Activated CD4-positive, alpha-beta T cell treated with anti-CD3 and anti-CD28 coated beads, Interleukin-2, amount 50 U/mL, for 24 hours (primary cell): ENCODE data around the gene GGA3.
"Not testable (repeated sequence)": the region's sequence is repeated elsewhere in the genome, so short reads cannot be mapped to it uniquely, and the experiment has no call there.

Experiments
- DNase-seq, 2 donors: peaks; one replicate each; pipeline ENCODE4 v3.0.0-alpha.2; 2020; ENCODE audit warnings: low read depth in 1 of 2, low spot score in 1 of 2

Gene GGA3

GRCh38 chr17:75261336-75262111, at the start of gene GGA3, which contains the start of gene MRPS7:
Gene GGA3 (minus strand): TSS chr17:75261606. CDS start chr17:75261587, 19 bp downstream.
Gene MRPS7 (plus strand): TSS chr17:75261879. CDS start chr17:75261901, 22 bp downstream.
- DNase-seq, result peak; percentile 90 to 96

DNA sequence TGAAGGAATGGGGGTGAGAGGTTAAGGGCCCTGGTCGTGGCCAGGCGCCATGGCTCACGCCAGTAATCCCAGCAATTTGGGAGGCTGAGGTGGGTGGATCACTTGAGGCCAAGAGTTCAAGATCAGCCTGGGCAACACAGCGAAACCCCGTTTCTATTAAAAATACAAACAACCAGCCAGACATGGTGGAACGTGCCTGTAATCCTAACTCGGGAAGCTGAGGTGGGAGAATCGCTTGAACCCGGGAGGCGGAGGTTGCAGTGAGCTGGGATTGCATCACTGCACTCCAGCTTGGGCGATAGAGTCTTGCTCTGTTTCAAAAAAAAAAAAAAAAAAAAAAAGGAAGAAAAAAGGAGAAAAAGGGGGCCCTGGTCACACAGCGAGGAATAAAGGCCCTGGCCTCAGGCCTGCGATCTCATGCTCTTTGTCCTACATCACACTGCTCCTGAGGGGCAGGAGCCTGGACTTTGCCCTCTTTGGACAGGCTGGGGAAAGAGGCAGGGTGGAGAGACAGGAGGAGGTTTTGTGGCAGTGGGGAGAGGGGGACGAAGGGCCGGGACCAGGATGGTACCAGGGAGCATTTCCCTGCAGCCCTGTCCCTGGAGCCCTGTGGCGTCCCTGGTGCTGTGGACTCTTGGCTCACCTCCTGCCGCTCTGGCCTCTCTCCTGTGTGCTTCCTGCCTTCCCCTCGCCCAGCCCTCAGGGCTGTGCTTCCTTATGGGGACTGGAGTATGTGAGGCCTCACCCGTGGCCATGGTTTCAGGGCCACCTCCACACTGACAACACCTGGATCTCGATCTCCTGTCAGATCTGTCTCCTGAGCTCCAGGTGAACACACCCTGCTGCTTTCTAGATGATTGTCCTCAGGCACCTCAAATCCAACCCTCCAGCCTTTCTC, 47.6 kb upstream of the GGA3 start:
- no peak for DNase-seq

DNA sequence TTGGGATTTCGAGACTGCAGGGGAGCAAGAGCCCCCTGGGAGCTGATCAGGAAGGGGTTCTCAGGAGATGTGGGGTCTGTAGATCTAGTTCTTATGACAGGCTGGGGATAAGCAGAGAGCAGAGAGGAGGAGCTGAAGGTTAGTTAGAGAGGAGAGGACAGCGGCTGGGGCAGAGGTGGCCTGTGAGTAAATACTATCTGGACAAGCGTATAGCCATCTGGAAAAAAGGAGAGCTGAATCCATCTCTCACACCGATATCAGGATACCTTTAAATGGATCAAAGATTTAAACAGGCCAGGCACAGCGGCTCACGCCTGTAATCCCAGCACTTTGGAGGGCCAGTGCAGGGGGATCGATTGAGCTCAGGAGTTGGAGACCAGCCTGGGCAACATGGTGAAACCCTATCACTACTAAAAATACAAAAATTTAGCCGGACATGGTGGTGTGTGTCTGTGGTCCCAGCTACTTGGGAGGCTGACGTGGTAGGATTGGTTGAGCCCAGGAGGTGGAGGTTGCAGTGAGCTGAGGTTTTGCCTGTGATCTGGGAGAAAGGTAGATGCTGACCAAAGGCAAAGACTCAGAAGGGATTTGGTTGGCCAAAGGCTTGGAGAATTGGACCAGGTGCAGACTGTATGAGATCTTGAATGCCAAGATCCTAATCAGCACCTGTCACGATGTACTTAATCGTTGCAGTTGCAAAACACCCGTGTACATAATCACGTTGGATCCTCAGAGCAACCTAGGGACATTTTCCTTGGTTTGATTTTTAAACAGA, 46.7 kb upstream of the GGA3 start:
- no peak for DNase-seq

- DNase-seq, result no peak
Measured at GRCh38 chr17:75301502-75302206, 40.2 kb upstream of the GGA3 start.

- DNase-seq, result no peak
Measured at GRCh38 chr17:75301049-75301448, 39.6 kb upstream of the GGA3 start.

DNA sequence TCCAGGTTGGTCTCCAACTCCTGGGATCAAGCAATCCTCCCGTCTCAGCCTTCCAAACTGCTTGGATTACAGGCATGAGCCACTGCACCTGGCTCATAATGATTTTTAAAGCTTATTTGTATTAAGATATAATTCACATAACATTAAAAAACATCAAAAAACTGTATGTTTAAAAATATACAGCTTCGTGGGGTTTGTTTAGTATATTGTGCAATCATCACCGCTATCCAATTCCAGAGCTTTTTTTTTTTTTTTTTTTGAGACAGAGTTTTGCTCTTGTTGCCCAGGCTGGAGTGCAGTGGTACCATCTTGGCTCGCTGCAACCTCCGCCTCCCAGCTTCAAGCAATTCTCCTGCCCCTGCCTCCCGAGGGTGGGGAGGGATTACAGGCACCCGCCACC, 38.9 kb upstream of the GGA3 start:
- no peak for DNase-seq

DNA sequence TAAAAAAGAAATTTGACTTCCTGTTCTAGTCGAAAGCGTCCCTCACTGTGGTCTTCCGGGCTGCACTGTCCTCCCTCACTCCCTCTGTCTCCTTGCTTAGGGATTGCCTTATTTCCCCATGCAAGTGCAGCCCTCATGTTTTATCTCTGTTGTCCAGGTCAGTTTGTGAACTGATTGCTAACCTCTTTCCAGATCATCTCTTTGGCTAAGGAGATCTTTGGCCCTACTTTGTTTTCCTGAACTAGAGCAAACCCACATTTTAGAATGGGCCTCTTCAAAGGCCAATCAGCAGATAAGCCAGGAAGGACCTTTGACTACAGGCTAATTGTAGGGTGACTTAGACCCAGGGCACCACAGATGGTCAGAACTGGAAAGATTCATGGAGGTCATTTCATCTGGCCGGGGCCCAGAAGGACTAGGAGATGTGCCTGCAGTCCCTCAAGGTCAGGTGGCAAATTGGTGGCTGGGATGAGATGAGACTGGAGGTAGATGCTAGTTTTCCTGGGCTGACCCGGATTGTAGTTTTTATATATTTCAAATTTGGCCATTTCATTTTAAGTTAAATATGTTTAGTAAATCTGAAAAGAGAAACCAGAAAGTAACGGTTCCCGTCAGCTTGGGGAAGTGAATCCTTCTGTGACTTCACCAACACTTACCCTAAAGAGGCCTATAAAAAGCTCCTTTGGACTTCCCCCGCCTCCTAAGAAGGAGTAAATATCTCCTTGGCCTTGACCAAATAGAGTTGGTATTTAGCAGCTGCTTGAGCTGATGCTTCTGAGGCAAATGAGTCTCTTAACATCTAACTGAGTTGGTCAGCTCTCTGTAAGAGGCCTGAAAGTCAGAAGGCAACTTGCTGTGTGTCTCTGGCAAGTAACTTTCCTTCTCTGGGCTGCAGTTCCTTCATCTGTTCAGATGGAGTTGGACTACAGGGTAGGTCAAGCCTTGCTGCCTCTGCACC, 34.1 kb upstream of the GGA3 start:
- DNase-seq, result no peak

GRCh38 chr17:75292810-75293448, 31.5 kb upstream of the GGA3 start:
- DNase-seq, result not testable (repeated sequence)

GRCh38 chr17:75289832-75290337, 28.5 kb upstream of the GGA3 start:
- DNase-seq, result peak; percentile 58 to 68

DNA sequence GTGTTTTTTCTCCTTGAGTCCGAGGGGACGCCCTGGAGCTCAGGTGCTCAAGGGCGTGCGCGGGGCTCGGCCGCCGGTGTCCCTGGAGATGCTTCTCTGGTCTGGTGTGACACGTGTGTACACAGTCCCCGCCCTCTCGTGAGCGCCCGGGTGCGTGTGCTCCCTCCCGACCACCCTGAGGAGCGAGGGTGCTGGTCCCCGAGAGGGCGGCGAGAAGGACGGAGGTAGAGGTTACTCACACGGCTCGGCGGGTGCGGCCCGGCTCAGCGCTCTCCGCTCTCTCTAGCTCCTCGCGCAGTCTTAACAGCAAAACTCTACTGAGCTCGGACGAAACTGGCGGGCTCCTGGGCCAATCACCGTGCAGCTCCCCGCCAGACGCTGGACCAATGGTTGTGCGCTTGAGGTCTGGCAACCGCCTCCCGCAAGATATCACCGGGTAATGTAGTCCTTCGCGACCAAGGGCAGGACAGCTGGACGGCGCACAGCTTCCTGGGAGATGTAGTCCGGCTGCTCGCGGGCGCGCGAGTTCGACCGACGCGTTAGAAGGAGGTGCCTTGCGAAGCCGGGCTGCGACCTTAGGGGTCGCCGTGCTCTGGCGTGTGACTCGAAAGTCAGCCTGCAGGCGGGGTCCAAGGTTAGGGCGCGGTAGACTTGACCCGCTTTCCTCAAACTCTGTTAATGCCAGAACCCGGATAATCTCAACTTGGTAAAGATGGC, 27.9 kb upstream of the GGA3 start, which contains the start of gene SLC25A19:
SLC25A19 (minus strand) TSS at position 319 of the 717 bp plus-strand sequence. CDS start 2,669 bp downstream, outside the sequence.
- peak; percentile 85 to 96 for DNase-seq

DNA sequence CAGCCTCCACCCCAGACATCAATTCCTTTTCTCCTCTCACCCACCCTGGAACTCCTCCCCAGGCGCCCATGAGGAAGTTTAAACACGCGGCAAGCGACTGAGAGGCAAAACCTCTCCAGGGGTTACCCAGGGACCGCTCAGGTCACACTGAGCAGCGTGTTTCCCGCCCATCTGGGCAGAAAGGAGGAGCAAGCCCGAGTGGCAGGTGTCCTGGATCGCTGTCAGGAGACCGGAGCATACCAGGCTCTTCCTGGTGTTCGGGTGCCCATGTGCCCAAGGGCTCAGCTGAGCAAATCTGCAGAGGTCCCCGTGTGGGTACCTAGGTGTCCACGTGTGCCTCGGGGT, 27.3 kb upstream of the GGA3 start:
- DNase-seq, result peak in 1 of 2 donors; percentile 36

- no peak for DNase-seq
Measured at GRCh38 chr17:75288359-75288758, 27.0 kb upstream of the GGA3 start.

DNA sequence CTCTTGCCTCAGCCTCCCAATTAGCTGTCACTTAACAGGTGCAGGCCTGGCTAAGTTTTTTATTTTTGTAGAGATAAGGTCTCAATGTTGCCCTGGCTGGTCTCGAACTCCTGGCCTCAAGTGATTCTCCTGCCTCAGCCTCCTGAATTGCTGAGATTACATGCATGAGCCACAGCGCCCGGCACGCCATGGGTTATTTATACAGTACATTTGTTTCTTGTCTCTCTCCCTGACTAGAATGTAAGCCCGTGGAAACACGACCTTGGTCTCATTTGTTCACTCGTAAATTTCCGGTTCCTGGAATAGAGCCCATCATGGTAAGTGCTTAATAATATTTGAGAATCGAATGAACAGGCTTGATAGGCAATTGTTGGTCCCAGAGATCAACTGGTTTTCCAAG, 25.8 kb upstream of the GGA3 start:
- DNase-seq, result no peak

- DNase-seq, result no peak
Measured at GRCh38 chr17:75285123-75285522, 23.7 kb upstream of the GGA3 start.

DNA sequence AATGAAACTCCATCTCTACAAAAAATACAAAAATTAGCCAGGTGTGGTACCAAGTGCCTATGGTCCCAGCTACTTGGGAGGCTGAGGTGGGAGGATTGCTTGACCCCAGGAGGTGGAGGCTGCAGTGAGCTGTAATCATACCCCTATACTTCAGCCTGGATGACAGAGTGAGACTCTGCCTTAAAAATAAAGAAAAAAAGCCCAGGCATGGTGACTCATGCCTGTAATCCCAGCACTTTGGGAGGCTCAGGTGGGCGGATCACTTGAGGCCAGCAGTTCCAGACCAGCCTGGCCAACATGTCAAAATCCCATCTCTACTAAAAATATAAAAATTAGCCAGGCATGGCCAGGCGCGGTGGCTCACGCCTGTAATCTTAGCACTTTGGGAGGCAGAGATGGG, 18.8 kb upstream of the GGA3 start:
- not testable (repeated sequence) for DNase-seq

GRCh38 chr17:75277664-75278071, 16.3 kb upstream of the GGA3 start:
- DNase-seq, result no peak

DNA sequence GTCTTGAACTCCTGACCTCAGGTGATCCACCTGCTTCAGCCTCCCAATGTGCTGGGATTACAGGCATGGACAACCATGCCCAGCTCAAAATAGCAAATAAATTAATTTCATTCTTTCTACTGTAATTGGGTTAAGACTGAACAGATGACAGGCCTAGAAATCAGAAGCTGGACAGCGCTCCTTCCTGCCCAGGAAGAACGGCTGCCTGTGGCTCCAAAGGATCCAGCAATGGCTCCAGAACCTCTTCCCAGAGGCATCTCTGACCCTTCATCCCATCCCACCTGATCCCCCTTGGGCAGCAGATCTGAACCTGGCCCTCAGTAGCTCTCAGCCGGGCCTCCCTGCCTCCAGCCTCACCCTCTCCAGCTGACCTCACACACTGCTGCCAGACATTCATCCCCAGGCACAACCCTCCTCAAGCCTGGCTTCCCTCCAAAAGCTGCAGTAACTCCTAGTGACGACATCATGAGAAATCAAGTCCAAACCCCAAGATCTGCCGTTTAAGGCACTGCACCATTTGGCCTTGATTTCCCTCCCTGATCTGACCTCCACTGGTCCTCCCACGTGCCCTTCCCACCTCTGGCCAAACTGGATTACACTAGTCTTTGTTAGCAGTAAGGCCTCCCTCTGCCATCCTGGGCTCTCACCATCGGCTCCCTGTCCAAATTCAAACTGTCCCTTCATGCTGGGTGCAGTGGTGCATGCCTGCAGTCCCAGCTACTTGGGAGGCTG, 12.7 kb upstream of the GGA3 start:
- no peak for DNase-seq

- DNase-seq, result no peak
Measured at GRCh38 chr17:75272848-75273184, 11.4 kb upstream of the GGA3 start.
